HEK293T (cell line): ENCODE data around the gene HDAC11.

Source experiments
- CTCF ChIA-PET: fragments of 350-600 bp; formaldehyde crosslinking; extraction: SDS; loops from one replicate; lab custom pipeline; 2021; ENCODE audit warnings: antibody characterized with exemption, inconsistent platforms; lab: Yijun Ruan, JAX
- POLR2A ChIA-PET: fragments of 350-600 bp; formaldehyde crosslinking; extraction: SDS; loops from one replicate; lab custom pipeline; 2020; ENCODE audit warnings: antibody characterized with exemption, inconsistent platforms; lab: Yijun Ruan, JAX
- DNase-seq: peaks from one replicate; pipeline ENCODE4 v3.0.0; 2012; ENCODE audit warnings: mixed read lengths; ENCODE audit errors: extremely low spot score
- ARNT ChIP-seq: fragments of 450-650 bp; IDR thresholded peaks from 2 replicates; pipeline ENCODE4 v1.6.1; 2017; ENCODE audit warnings: mild to moderate bottlenecking
- BHLHE40 ChIP-seq: fragments of 450-650 bp; IDR thresholded peaks from 2 replicates; pipeline ENCODE4 v1.6.1; 2016; ENCODE audit warnings: mild to moderate bottlenecking, moderate library complexity, borderline replicate concordance
- ELF4 ChIP-seq: fragments of 450-650 bp; IDR thresholded peaks from 2 replicates; pipeline ENCODE4 v1.6.1; 2017; ENCODE audit warnings: antibody characterized with exemption
- FOXA1 ChIP-seq: fragments of 450-650 bp; IDR thresholded peaks from 2 replicates; pipeline ENCODE4 v1.6.1; 2016; ENCODE audit warnings: mild to moderate bottlenecking
- FOXK2 ChIP-seq: fragments of 450-650 bp; IDR thresholded peaks from 2 replicates; pipeline ENCODE4 v1.6.1; 2016; ENCODE audit warnings: mild to moderate bottlenecking
- FOXM1 ChIP-seq: fragments of 450-650 bp; IDR thresholded peaks from 2 replicates; pipeline ENCODE4 v1.6.1; 2017; ENCODE audit warnings: mild to moderate bottlenecking, borderline replicate concordance
- LEF1 ChIP-seq: fragments of 450-650 bp; IDR thresholded peaks from 2 replicates; pipeline ENCODE4 v1.6.1; 2017; ENCODE audit warnings: mild to moderate bottlenecking, borderline replicate concordance
- NFRKB ChIP-seq: fragments of 450-650 bp; IDR thresholded peaks from 2 replicates; pipeline ENCODE4 v1.6.1; 2016; ENCODE audit warnings: mild to moderate bottlenecking, moderate library complexity
- PKNOX1 ChIP-seq: fragments of 450-650 bp; IDR thresholded peaks from 2 replicates; pipeline ENCODE4 v1.6.1; 2016
- TARDBP ChIP-seq: fragments of 450-650 bp; IDR thresholded peaks from 2 replicates; pipeline ENCODE4 v1.6.1; 2016
- ZNF384 ChIP-seq: fragments of 450-650 bp; IDR thresholded peaks from 2 replicates; pipeline ENCODE4 v1.6.1; 2016

The HDAC11 gene

DNA sequence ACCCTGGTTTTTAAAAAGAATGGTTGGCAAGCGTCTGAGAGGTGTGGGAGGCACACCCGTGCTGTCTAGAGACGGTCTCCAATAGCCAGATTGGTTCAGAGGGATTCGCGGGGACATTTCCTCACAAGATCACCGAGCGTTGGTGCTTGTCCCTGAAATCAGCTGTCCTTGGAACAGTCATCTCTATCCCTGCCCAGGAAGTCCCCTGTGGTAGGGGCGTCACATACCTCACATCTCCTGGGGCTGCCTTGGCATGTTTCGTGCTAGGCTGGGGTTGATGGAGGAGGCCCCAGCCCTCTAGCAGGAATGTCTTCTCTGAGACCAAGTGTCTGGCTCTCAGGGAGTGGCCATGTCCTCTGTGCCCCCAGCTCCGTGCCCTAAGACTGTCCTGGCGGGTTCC, 75.6 kb downstream of the HDAC11 start:
- no peak for DNase-seq
- TF ChIP-seq LEF1 (no peak), BHLHE40 (no peak), PKNOX1 (no peak), FOXM1 (no peak), ELF4 (no peak), FOXK2 (no peak), TARDBP (no peak), ARNT (no peak), FOXA1 (no peak), NFRKB (no peak), ZNF384 (no peak)
- ChIA-PET POLR2A (no interaction called here), CTCF (no interaction called here)
